H9 (cell line): ENCODE data around the gene SS18L1. TPM values are rescaled to one million over a fixed set of nuclear protein-coding genes. Genes with fewer than 3 reads are reported as not detected.

ENCODE experiments used
- DNase-seq: peaks from one replicate; pipeline ENCODE4 v3.0.0-alpha.2; 2017
- H2AFZ ChIP-seq: one replicate; pipeline ENCODE4 v1.6.1; 2013; ENCODE audit warnings: mild to moderate bottlenecking, low read length, control low read depth, moderate library complexity
- H2AK5ac ChIP-seq: 2 replicates; pipeline ENCODE4 v1.6.1; 2013; ENCODE audit warnings: low read length, control low read depth, mixed read lengths; ENCODE audit not compliant: insufficient read length
- H2BK120ac ChIP-seq: one replicate; pipeline ENCODE4 v1.6.1; 2013; ENCODE audit warnings: low read depth, mild to moderate bottlenecking, low read length, control low read depth, inconsistent platforms; ENCODE audit not compliant: poor library complexity, severe bottlenecking
- H2BK12ac ChIP-seq: 2 replicates; pipeline ENCODE4 v1.6.1; 2013; ENCODE audit warnings: low read length, control low read depth, mixed read lengths, low read depth; ENCODE audit not compliant: insufficient read length
- H2BK15ac ChIP-seq: 2 replicates; pipeline ENCODE4 v1.6.1; 2013; ENCODE audit warnings: low read depth, low read length, control low read depth
- H2BK20ac ChIP-seq: one replicate; pipeline ENCODE4 v1.6.1; 2013; ENCODE audit warnings: low read depth, mild to moderate bottlenecking, low read length, control low read depth, inconsistent platforms; ENCODE audit not compliant: poor library complexity, severe bottlenecking
- H2BK5ac ChIP-seq: 2 replicates; pipeline ENCODE4 v1.6.1; 2013; ENCODE audit warnings: low read length, control low read depth, mixed read lengths; ENCODE audit not compliant: insufficient read length
- H3K14ac ChIP-seq: 2 replicates; pipeline ENCODE4 v1.6.1; 2013; ENCODE audit warnings: low read length, control low read depth; ENCODE audit not compliant: insufficient read depth
- H3K18ac ChIP-seq: 2 replicates; pipeline ENCODE4 v1.6.1; 2013; ENCODE audit warnings: low read depth, mild to moderate bottlenecking, mixed read lengths, low read length, control low read depth; ENCODE audit not compliant: insufficient read length
- H3K23ac ChIP-seq: 2 replicates; pipeline ENCODE4 v1.6.1; 2013; ENCODE audit warnings: low read length, control low read depth, mixed read lengths, low read depth; ENCODE audit not compliant: insufficient read length
- H3K23me2 ChIP-seq: 2 replicates; pipeline ENCODE4 v1.6.1; 2013; ENCODE audit warnings: low read depth, mild to moderate bottlenecking, mixed read lengths, low read length, control low read depth; ENCODE audit not compliant: insufficient read length, poor library complexity, severe bottlenecking
- H3K27ac ChIP-seq: 2 replicates; pipeline ENCODE4 v1.5.1; 2013; ENCODE audit warnings: low read length, control low read depth, mixed read lengths, low read depth; ENCODE audit not compliant: insufficient read length
- H3K27me3 ChIP-seq: 2 replicates; pipeline ENCODE4 v1.6.1; 2013; ENCODE audit warnings: low read length, control low read depth, inconsistent platforms; ENCODE audit not compliant: insufficient read depth
- H3K4ac ChIP-seq: 2 replicates; pipeline ENCODE4 v1.6.1; 2013; ENCODE audit warnings: low read depth, mild to moderate bottlenecking, control low read depth, inconsistent platforms, low read length, moderate library complexity
- H3K4me1 ChIP-seq: 2 replicates; pipeline ENCODE4 v1.6.1; 2013; ENCODE audit warnings: low read length, control low read depth, inconsistent platforms; ENCODE audit not compliant: insufficient read depth
- H3K4me2 ChIP-seq: 2 replicates; pipeline ENCODE4 v1.6.1; 2013; ENCODE audit warnings: low read length, control low read depth, mixed read lengths; ENCODE audit not compliant: insufficient read length, insufficient read depth
- H3K56ac ChIP-seq: 2 replicates; pipeline ENCODE4 v1.6.1; 2013; ENCODE audit warnings: low read depth, mild to moderate bottlenecking, mixed read lengths, low read length, control low read depth; ENCODE audit not compliant: insufficient read length
- H3K79me1 ChIP-seq: 2 replicates; pipeline ENCODE4 v1.6.1; 2013; ENCODE audit warnings: low read depth, mild to moderate bottlenecking, moderate library complexity, low read length, control low read depth, inconsistent platforms; ENCODE audit not compliant: insufficient read depth, poor library complexity, severe bottlenecking
- H3K79me2 ChIP-seq: 2 replicates; pipeline ENCODE4 v1.6.1; 2013; ENCODE audit warnings: low read length, control low read depth, inconsistent platforms; ENCODE audit not compliant: insufficient read depth
- H3K9ac ChIP-seq: 2 replicates; pipeline ENCODE4 v1.6.1; 2013; ENCODE audit warnings: low read length, control low read depth, mixed read lengths; ENCODE audit not compliant: insufficient read length; ENCODE audit errors: extremely low read depth
- H3K9me3 ChIP-seq: one replicate; pipeline ENCODE4 v1.6.1; 2013; ENCODE audit warnings: low read depth, low read length, inconsistent platforms; ENCODE audit not compliant: control insufficient read depth
- H3T11ph ChIP-seq: one replicate; pipeline ENCODE4 v1.6.1; 2013; ENCODE audit warnings: mild to moderate bottlenecking, low read length, control low read depth, inconsistent platforms
- H4K20me1 ChIP-seq: one replicate; pipeline ENCODE4 v1.6.1; 2013; ENCODE audit not compliant: control insufficient read depth, insufficient read length, insufficient read depth
- H4K5ac ChIP-seq: 2 replicates; pipeline ENCODE4 v1.6.1; 2013; ENCODE audit warnings: low read depth, mild to moderate bottlenecking, mixed read lengths, low read length, control low read depth; ENCODE audit not compliant: insufficient read length
- H4K8ac ChIP-seq: replicated peaks from 2 replicates; pipeline ENCODE4 v1.6.1; 2013; ENCODE audit warnings: low read length, control low read depth, mixed read lengths, low read depth; ENCODE audit not compliant: insufficient read length
- H4K91ac ChIP-seq: 2 replicates; pipeline ENCODE4 v1.6.1; 2013; ENCODE audit warnings: low read depth, mild to moderate bottlenecking, moderate library complexity, mixed read lengths, low read length, control low read depth; ENCODE audit not compliant: insufficient read length
- H3K27ac Mint-ChIP-seq, 3 experiments: 2 replicates in 2 of 3; 3 replicates in 1 of 3; pipeline ENCODE4 v1.8.0; 2020 to 2021; ENCODE audit warnings: mixed read lengths in 3 of 3, mild to moderate bottlenecking in 1 of 3, moderate library complexity in 1 of 3
- H3K27me3 Mint-ChIP-seq: 2 replicates; pipeline ENCODE4 v1.8.0; 2021; ENCODE audit warnings: low read depth, mild to moderate bottlenecking, moderate library complexity, mixed read lengths
- H3K36me3 Mint-ChIP-seq, 3 experiments: 2 replicates in 2 of 3; 3 replicates in 1 of 3; pipeline ENCODE4 v1.8.0; 2020 to 2021; ENCODE audit warnings: low read depth in 3 of 3, mixed read lengths in 3 of 3; ENCODE audit not compliant: insufficient read depth in 1 of 3
- H3K4me1 Mint-ChIP-seq, 2 experiments: 2 replicates each; pipeline ENCODE4 v1.8.0; 2020; ENCODE audit warnings: mixed read lengths in 2 of 2
- H3K4me3 Mint-ChIP-seq, 2 experiments: 2 replicates in 1 of 2; 3 replicates in 1 of 2; pipeline ENCODE4 v1.8.0; 2020 to 2021; ENCODE audit warnings: mild to moderate bottlenecking in 2 of 2, mixed read lengths in 2 of 2, moderate library complexity in 1 of 2
- H3K9me3 Mint-ChIP-seq, 2 experiments: 2 replicates in 1 of 2; 3 replicates in 1 of 2; pipeline ENCODE4 v1.8.0; 2020; ENCODE audit warnings: mild to moderate bottlenecking in 2 of 2, mixed read lengths in 2 of 2, moderate library complexity in 1 of 2
- WGBS: extraction: QIAGEN DNeasy Blood & Tissue Kit; methylation state at CpG from one replicate; pipeline ENCODE4 v1.1.7; 2013; ENCODE audit warnings: missing lambda C conversion rate, low lambda C conversion rate, mixed read lengths; ENCODE audit not compliant: insufficient read length; ENCODE audit errors: extremely low coverage; 5-methylcytosine and 5-hydroxymethylcytosine counted together
- total RNA-seq: library from RNA; stranded (reverse); gene quantifications from 2 replicates; pipeline ENCODE4 v1.2.1, GENCODE V29; 2021
- TF ChIP-seq, protein P1 (sequence below): fragments of 200-600 bp; sonication (generic); conservative IDR thresholded peaks from 3 replicates; pipeline ENCODE4 v1.8.0; 2021; ENCODE audit warnings: antibody characterized with exemption, mild to moderate bottlenecking

SS18L1 gene
- total RNA-seq, 1 experiment from 2014 or later = 22.2 TPM

GRCh38 chr20:62118113-62119043 is 25.2 kb upstream of the SS18L1 start:
- H3K4me2 ChIP-seq = no peak overlapping the region
- no peaks in the 10 kb centered on the region; the same call in 1 of the 2 replicates for H3K79me2 ChIP-seq
- H3K18ac ChIP-seq = no peak overlapping the region
- DNase-seq = no peak
- H4K8ac ChIP-seq = no peak overlapping the region
- H3K9ac ChIP-seq = no peak overlapping the region
- TF ChIP-seq, protein P1, sequence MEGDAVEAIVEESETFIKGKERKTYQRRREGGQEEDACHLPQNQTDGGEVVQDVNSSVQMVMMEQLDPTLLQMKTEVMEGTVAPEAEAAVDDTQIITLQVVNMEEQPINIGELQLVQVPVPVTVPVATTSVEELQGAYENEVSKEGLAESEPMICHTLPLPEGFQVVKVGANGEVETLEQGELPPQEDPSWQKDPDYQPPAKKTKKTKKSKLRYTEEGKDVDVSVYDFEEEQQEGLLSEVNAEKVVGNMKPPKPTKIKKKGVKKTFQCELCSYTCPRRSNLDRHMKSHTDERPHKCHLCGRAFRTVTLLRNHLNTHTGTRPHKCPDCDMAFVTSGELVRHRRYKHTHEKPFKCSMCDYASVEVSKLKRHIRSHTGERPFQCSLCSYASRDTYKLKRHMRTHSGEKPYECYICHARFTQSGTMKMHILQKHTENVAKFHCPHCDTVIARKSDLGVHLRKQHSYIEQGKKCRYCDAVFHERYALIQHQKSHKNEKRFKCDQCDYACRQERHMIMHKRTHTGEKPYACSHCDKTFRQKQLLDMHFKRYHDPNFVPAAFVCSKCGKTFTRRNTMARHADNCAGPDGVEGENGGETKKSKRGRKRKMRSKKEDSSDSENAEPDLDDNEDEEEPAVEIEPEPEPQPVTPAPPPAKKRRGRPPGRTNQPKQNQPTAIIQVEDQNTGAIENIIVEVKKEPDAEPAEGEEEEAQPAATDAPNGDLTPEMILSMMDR = no peak
- H2BK5ac ChIP-seq = no peak overlapping the region
- H3K56ac ChIP-seq = no peak overlapping the region
- no peak overlapping the region for H3K4ac ChIP-seq
- H3K23ac ChIP-seq = no peak overlapping the region
- H4K91ac ChIP-seq = no peak overlapping the region
- H2BK15ac ChIP-seq = no peak overlapping the region
- no peak overlapping the region for H2BK20ac ChIP-seq
- Mint-ChIP-seq H3K4me3 (no peak overlapping the region), H3K9me3 (no peaks in the 10 kb centered on the region), H3K36me3 (no peaks in the 10 kb centered on the region), H3K27me3 (peaks cover 7% of the 10 kb centered on the region), H3K4me1 (peaks cover 20 to 48% of the 10 kb centered on the region in 2 experiments), H3K27ac (no peak overlapping the region)
- H3K9me3 ChIP-seq = no peaks in the 10 kb centered on the region
- H3T11ph ChIP-seq = no peak overlapping the region
- no peak overlapping the region for H4K5ac ChIP-seq
- H3K23me2 ChIP-seq = peaks cover 1% of the 10 kb centered on the region
- H2BK12ac ChIP-seq = no peak overlapping the region
- H3K27ac ChIP-seq = no peak overlapping the region
- H3K79me1 ChIP-seq = peaks cover 1% of the 10 kb centered on the region
- H3K14ac ChIP-seq = no peak overlapping the region
- no peak overlapping the region for H2AK5ac ChIP-seq
- H4K20me1 ChIP-seq = no peaks in the 10 kb centered on the region
- H2AFZ ChIP-seq = no peak overlapping the region
- no peak overlapping the region for H2BK120ac ChIP-seq
- H3K4me1 ChIP-seq = no peaks in the 10 kb centered on the region
- no CpG with 5 or more reads among the region's 21 CpGs for WGBS
- H3K27me3 ChIP-seq = no peaks in the 10 kb centered on the region
